GM18870 (cell line): ENCODE results near the gene CCDC40.
"Not testable (repeated sequence)": the region's sequence is repeated elsewhere in the genome, so short reads cannot be mapped to it uniquely, and the experiment has no call there.

Source experiments
- ATAC-seq: cut with Tn5 transposase; IDR thresholded peaks from one replicate; pipeline ENCODE4 v1.9.1; 2021; ENCODE audit warnings: moderate library complexity; ENCODE audit not compliant: unreplicated experiment

Gene CCDC40

DNA sequence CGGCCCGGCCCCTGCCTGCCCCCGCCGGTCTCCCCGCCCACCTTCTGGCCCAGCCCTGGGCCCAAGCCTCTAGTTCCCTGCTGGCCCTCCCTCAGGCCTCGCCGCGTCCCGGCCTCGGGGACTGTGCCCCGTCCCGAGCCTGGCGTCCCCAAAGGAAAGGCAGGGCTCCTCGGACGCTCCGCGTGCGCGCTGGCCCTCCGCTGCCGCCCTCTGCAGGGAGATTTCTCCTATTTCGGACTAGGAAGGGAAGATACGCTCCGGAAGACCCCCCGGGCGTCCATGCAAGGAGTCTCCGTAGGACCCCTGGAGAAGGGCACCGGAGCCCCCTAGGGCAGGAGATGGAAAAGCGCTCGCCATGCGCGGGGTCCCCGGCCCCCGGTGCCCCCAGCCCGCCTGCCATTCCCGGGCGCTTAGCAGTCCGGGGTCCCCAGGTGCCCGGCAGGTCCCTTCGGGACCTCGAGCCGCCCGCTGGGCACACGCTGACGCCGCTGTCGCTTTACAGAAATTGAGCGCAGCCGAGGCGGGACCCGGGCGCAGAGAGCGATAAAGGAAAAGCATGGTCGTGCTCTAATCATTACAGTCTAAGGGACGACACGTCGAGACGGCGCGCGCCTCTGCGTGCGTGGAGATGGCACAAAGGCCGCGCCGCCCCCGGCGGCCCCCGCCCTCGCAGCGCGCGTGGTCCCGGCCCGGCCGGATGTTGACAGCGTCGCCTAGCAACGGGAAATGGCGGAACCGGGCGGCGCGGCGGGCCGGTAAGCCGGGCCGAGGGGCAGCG, at the start of gene CCDC40:
Gene CCDC40, plus strand, starts transcription at position 706 of the 778 bp plus-strand sequence. Its CDS starts 21 bp downstream, at position 727.
- ATAC-seq = no peak

DNA sequence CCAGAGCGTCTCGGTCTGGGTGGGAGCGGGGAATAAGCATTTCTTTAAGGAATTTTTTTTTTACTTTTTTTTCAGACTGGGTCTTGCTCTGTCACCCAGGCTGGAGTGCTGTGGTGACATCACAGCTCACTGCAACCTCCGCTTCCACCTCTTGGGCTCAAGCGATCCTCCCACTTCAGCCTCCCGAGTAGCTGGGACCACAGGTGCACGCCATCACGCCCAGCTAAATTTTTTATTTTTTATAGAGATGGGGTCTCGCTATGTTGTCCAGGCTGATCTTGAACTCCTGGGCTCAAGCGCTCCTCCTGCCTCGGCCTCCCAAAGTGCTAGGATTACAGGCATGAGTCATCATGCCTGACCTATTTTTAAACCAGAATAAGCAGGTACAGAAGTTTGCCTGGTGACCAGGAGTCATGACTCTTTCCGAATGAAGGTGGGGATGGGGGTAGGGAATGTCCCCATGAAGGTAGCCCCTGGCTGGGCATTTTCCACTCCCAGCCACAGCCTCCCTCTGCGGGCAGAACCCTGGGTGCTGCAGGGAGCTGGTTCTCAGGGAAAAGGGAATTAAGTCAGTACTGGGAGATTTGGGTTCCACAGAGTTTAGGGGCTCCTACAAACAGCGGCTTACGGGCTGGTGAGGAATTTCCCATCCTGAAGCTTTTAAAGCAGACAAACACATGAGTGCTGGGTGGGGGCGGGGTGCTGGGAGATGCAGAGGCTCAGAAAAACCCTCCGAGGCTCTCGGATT, 49.1 kb upstream of the CCDC40 start:
- ATAC-seq = no peak

- no peak for ATAC-seq
Observed at GRCh38 chr17:79987935-79988184, 48.6 kb upstream of the CCDC40 start.

- no peak for ATAC-seq
Observed at GRCh38 chr17:79988185-79988971, 48.1 kb upstream of the CCDC40 start.

- ATAC-seq = no peak
Observed at GRCh38 chr17:79989106-79989835, 47.2 kb upstream of the CCDC40 start.

DNA sequence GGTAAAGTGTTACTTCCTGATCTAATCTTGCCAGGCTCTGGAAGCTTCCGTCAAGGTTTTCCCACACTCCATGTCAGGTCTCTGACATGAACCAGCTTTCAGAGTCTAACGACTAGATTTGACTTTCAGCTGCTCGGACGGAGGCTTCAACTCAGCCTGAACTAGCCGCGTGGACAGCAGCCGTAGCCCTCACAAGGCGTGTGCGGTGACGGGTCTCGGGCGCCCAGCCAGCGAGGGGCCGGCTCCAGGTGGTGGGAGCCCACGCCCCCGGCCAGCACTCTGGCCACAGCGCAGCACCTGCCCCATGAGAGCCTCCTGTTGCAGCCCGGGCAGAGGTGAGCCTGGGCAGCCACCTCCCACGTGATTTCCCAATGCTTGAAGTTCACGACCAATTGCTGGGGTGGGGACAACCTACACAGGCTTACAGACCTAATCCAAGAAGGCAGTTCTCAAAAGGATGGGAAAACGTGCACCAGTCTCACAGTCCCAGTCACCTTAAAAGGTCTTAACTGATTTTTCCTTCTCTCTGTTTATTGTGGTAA, 46.3 kb upstream of the CCDC40 start:
- no peak for ATAC-seq

- ATAC-seq = no peak
Observed at GRCh38 chr17:79990704-79991103, 45.7 kb upstream of the CCDC40 start.

DNA sequence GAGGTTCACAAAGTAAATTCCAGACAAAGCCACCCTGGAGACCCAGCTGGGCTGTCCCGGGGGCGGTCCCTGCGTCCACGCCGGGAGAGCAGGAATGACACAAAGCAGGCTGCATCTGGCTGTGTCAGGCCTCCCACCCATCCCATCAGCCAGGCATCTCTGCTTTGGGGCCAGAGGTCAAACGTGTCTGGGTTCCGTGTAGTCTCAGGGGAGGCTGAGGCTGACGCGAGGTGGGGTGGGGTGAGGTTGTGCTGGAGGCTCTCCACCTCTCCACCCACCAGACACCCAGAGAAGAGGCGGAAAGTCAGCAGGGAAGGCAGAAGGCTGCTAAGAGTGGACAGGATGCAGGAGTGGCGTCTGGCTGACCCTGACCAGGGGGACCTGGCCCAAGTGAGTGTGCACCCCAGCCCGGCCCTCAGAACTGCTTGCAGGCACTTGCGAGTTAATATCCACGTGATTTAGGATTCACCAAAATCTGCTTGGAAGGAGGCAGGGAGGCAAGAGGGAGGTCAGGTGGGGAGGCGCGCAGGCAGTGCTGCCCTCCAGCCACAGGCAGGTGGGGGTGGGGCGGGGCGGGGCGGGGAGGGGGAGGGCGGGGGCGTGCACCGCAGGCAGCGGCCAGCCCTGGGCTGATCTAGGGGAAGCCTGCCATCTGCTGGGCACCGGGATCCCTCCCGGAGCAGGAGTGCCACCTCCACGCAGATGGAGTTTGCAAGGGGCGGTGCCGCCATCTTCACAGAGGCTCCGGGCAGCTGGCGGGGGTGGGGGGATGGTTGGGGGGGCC, 45.1 kb upstream of the CCDC40 start:
- ATAC-seq = no peak

DNA sequence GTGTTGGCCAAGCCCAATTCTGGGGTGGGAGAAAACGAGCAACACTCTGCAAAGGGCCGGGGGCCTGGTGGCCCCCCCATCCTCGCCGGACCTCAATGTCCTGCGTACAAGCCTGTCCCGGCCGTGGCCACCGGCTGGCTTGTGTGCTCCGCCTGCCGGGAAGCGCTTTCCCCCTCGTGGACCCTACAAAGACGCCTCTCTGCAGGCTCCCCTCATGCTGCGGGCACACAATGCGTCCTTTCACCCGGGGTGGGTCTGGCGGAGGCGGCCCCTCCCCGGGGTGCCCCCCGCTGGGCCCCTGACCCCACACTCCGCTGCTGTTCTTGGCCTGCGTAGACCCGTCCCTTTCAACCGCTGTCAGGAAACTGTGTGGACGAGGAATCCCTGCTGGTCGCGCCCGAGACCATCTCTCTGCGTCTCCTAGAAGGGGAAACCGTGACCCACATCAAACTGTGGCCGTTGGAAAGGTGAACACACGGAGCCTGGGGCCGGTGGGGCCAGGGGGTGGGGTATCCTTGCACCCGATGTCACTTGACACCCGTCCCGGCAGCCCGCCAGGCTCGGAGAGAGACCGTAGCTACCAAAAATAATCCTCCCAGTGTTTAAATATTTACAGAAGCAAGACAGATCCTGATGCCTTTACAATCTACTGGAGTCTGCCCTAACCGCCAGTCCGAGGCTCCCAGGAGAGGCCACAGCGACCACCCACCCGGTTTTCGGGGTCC, 44.4 kb upstream of the CCDC40 start:
- ATAC-seq = no peak

- ATAC-seq = no peak
Observed at GRCh38 chr17:79992649-79993389, 43.6 kb upstream of the CCDC40 start.

GRCh38 chr17:79993390-79994227, 42.8 kb upstream of the CCDC40 start:
- ATAC-seq = no peak

DNA sequence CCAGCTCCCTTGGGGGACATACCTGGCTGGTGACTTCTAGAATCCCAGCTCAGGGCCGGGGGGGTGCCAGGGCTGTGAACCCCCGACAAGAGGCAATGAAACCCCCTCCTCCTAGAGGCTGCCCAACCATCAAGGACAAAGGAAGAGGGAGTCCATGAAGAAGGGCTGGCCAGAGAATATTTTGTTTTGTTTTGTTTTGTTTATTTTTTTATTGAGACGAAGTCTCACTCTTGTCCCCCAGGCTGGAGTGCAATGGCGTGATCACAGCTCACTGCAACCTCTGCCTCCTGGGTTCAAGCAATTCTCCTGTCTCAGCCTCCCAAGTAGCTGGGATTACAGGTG, 42.2 kb upstream of the CCDC40 start:
- ATAC-seq = not testable (repeated sequence)

GRCh38 chr17:79994602-79995001, 41.8 kb upstream of the CCDC40 start:
- ATAC-seq = no peak

GRCh38 chr17:79995696-79996095, 40.7 kb upstream of the CCDC40 start:
- ATAC-seq = no peak

- no peak for ATAC-seq
Observed at GRCh38 chr17:79996291-79996690, 40.2 kb upstream of the CCDC40 start.

- ATAC-seq = no peak
Observed at GRCh38 chr17:79997011-79997660, 39.3 kb upstream of the CCDC40 start.

DNA sequence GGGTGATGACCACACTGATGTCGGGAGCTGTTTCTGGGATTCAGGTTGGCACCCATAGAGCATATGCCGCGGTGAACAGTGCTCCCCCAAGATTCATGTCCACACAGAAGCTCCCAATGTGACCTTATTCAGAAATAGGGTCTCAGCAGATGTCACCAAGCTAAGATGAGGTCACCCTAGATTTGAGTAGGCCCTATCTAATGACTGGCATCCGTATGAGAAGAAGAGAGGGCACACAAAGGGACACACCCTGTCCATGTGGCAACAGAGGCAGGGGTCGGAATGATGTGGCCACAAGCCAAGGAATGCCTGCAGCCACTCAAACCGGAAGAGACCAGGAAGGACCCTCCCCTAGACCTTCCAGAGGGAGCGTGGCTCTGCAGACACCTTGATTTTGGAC, 36.3 kb upstream of the CCDC40 start:
- ATAC-seq = no peak
